B cell (primary cell): ENCODE results near the gene DAB2IP. TPM values are rescaled to one million over a fixed set of nuclear protein-coding genes. Genes with fewer than 3 reads are reported as not detected.

Experiments
- ATAC-seq: fragments of 200-7000 bp; cut with Tn5 transposase; one replicate; pipeline ENCODE4 v1.10.0; 2021; ENCODE audit warnings: low read depth, mild to moderate bottlenecking, moderate number of reproducible peaks, moderate library complexity
- CTCF ChIA-PET: fragments of 350-600 bp; sonication (Branson Sonifier 250); formaldehyde crosslinking; loops from one replicate; lab custom pipeline; 2021; ENCODE audit warnings: antibody characterized with exemption, inconsistent platforms; lab: Charles Lee
- POLR2A ChIA-PET: fragments of 350-600 bp; sonication (Branson Sonifier 250); formaldehyde crosslinking; loops from one replicate; lab custom pipeline; 2021; ENCODE audit warnings: antibody characterized with exemption; lab: Charles Lee
- DNase-seq: peaks from one replicate; pipeline ENCODE4 v3.0.0; 2013
- H2AFZ ChIP-seq: 2 replicates; pipeline ENCODE4 v1.6.1; 2012; ENCODE audit warnings: mild to moderate bottlenecking, low read depth, low read length; ENCODE audit not compliant: insufficient read depth, poor library complexity, severe bottlenecking
- H3K27ac ChIP-seq, 2 donors: 1 replicate in 1 of 2; 2 replicates in 1 of 2; pipeline ENCODE4 v1.5.1; 2012 to 2013; ENCODE audit warnings: low read length in 2 of 2, mild to moderate bottlenecking in 2 of 2, moderate library complexity in 1 of 2
- H3K27me3 ChIP-seq, 4 experiments: fragments of 200-600 bp in 1 of 4; sonication (generic) in 1 of 4; replicated peaks in 1 of 4; 1 replicate in 2 of 4; 2 replicates in 2 of 4; pipeline versions ENCODE4 v1.6.1 to v1.7.0; 2013 to 2016; ENCODE audit warnings: low read length in 3 of 4, mild to moderate bottlenecking in 2 of 4, mixed read lengths in 1 of 4, moderate library complexity in 1 of 4; ENCODE audit not compliant: insufficient read depth in 4 of 4, control insufficient read depth in 3 of 4; ENCODE audit errors: control extremely low read depth in 1 of 4
- H3K36me3 ChIP-seq, 2 experiments: replicated peaks in 1 of 2; 1 replicate in 1 of 2; 2 replicates in 1 of 2; pipeline versions ENCODE4 v1.6.1 to v1.7.1; 2013; ENCODE audit warnings: low read length in 1 of 2; ENCODE audit not compliant: insufficient read depth in 2 of 2, control insufficient read depth in 1 of 2; ENCODE audit errors: control extremely low read depth in 1 of 2, extremely low read depth in 1 of 2
- H3K4me1 ChIP-seq, 2 donors: fragments of 200-600 bp in 1 of 2; sonication (generic) in 1 of 2; 1 replicate in 1 of 2; 2 replicates in 1 of 2; pipeline versions ENCODE4 v1.5.1 to v1.6.1; 2013 to 2017; ENCODE audit warnings: low read length in 2 of 2; ENCODE audit not compliant: control insufficient read depth in 2 of 2, insufficient read depth in 2 of 2
- H3K4me2 ChIP-seq: replicated peaks from 2 replicates; pipeline ENCODE3; 2012; ENCODE audit warnings: mild to moderate bottlenecking, low read depth, low read length; ENCODE audit not compliant: poor library complexity, severe bottlenecking
- H3K4me3 ChIP-seq, 5 experiments: fragments of 200-600 bp in 1 of 5; sonication (generic) in 1 of 5; 1 replicate in 3 of 5; 2 replicates in 2 of 5; pipeline versions ENCODE4 v1.5.1 to v1.7.0; 2011 to 2016; ENCODE audit warnings: low read length in 4 of 5, mild to moderate bottlenecking in 4 of 5, low read depth in 2 of 5, control low read depth in 1 of 5, moderate library complexity in 1 of 5; ENCODE audit not compliant: insufficient read depth in 1 of 5; ENCODE audit errors: control extremely low read depth in 1 of 5, extremely low read depth in 1 of 5
- H3K79me2 ChIP-seq: fragments of 200-600 bp; sonication (generic); one replicate; pipeline ENCODE4 v1.6.0; 2016; ENCODE audit warnings: low read length; ENCODE audit not compliant: control insufficient read depth, insufficient read depth
- H3K9ac ChIP-seq: fragments of 200-600 bp; sonication (generic); 2 replicates; pipeline ENCODE4 v1.6.1; 2017; ENCODE audit warnings: mild to moderate bottlenecking, low read length, moderate library complexity
- H3K9me3 ChIP-seq, 3 donors: one replicate each; pipeline versions ENCODE4 v1.6.1 to v1.7.1; 2013; ENCODE audit warnings: low read length in 2 of 3; ENCODE audit not compliant: control insufficient read depth in 2 of 3, insufficient read depth in 1 of 3; ENCODE audit errors: control extremely low read depth in 1 of 3
- H4K20me1 ChIP-seq: 2 replicates; pipeline ENCODE4 v1.6.0; 2012; ENCODE audit warnings: mild to moderate bottlenecking, low read length; ENCODE audit not compliant: insufficient read depth, control insufficient read depth, poor library complexity, severe bottlenecking
- H3K27ac Mint-ChIP-seq: one replicate; pipeline ENCODE4 v1.8.0; 2021; ENCODE audit warnings: mixed read lengths
- H3K27me3 Mint-ChIP-seq: one replicate; pipeline ENCODE4 v1.8.0; 2021; ENCODE audit warnings: mixed read lengths
- H3K4me1 Mint-ChIP-seq: one replicate; pipeline ENCODE4 v1.8.0; 2021; ENCODE audit warnings: mixed read lengths
- H3K4me3 Mint-ChIP-seq: one replicate; pipeline ENCODE4 v1.8.0; 2021; ENCODE audit warnings: mixed read lengths
- H3K9me3 Mint-ChIP-seq: one replicate; pipeline ENCODE4 v1.8.0; 2022; ENCODE audit warnings: mixed read lengths; ENCODE audit not compliant: insufficient read depth
- EZH2 ChIP-seq: IDR thresholded peaks from 2 replicates; pipeline ENCODE4 v1.6.1; 2012; ENCODE audit warnings: borderline replicate concordance, low read depth, mild to moderate bottlenecking, moderate library complexity, low read length; ENCODE audit not compliant: insufficient read depth, poor library complexity, severe bottlenecking
- WGBS: methylation state at CpG from one replicate; pipeline ENCODE4 v1.1.5; 2013; ENCODE audit warnings: missing lambda C conversion rate; ENCODE audit not compliant: insufficient coverage; 5-methylcytosine and 5-hydroxymethylcytosine counted together
- intact Hi-C: fragments of 100-400 bp; cut with micrococcal nuclease; formaldehyde crosslinking; loops from one replicate; pipeline ENCODE4 v1.10.0; 2022
- polyA plus RNA-seq: library from polyadenylated mRNA; depleted of rRNA; stranded (reverse); fragments of >200 nt; gene quantifications from 2 replicates; pipeline ENCODE4 v1.2.3, GENCODE V29; 2012
- total RNA-seq, 2 donors: library from RNA; stranded (reverse); fragments of 120-200 nt in 1 of 2; gene quantifications; 1 replicate in 1 of 2; 2 replicates in 1 of 2; pipeline versions ENCODE4 v1.2.3 to v1.2.4, GENCODE V29; 2013 to 2022
- TF ChIP-seq, protein P1 (sequence below): fragments of 200-600 bp; IDR thresholded peaks from one replicate; pipeline ENCODE4 v1.8.0; 2022; ENCODE audit warnings: antibody characterized with exemption, mild to moderate bottlenecking

Gene DAB2IP
- total and polyA plus RNA-seq, 2 donors (not counting 1 experiment from before 2014, with no cell fraction given): 1.1 to 3.9 TPM

DNA sequence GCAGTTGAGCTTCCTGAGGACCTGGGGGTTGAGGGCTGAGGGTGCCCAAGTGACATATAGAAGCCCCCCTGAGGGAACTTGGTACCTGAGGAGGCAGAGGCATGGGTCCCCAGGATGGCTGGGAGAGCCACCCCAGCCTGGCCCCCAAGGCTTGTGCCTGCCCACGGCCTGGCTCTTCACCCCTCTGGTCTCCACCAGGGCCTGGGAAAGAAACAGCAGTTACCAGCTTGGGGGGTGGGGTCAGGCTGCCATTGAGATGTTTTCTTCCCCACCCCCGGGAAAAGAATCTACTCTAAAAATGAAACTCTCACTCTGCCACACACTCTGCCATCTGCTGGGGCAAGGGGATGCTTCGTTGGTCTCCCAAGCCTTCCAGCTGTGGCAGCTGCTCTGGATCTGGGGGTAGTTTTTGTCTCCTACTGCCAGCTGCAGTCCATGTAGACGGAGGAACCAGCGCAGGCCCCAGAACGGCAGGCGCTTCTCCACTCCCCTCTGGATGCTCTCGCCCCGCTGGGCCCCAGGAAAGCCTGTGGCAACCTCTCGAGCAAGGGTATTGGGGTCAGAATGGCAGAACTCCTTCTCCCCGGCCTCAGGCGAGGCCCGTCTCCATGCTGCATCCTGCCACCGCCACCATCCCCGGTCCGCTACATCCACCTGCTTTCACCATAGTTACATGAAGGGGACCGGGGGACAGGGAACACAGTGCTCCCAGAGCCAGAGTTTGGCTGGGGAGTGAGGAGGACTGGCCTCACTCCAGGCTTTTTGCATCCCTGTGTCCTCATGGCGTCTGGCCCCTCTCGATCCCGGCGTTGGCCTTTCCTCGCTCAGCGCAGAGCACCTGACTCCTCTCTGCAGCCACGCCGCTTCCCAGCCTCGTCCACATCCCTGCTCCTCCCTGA lies 123.5 kb downstream of the DAB2IP start:
- H3K27ac Mint-ChIP-seq: no peak overlapping the region
- no peak overlapping the region for H3K4me3 Mint-ChIP-seq
- ChIA-PET CTCF (no interaction called here), POLR2A (no interaction called here)
- Histone ChIP-seq H3K79me2 (no peaks in the 10 kb centered on the region), H3K9me3 (peaks cover 0 to 5% (median 0%) of the 10 kb centered on the region in 3 donors), H3K4me3 (no peak overlapping the region), H4K20me1 (no peaks in the 10 kb centered on the region), H3K4me1 (no peaks in the 10 kb centered on the region), H3K9ac (no peak overlapping the region), H3K36me3 (no peaks in the 10 kb centered on the region), H3K4me2 (no peak overlapping the region), H3K27me3 (no peaks in the 10 kb centered on the region), H3K27ac (no peak overlapping the region), H2AFZ (no peak overlapping the region)
- no peak for DNase-seq
- no peaks in the 10 kb centered on the region for H3K27me3 Mint-ChIP-seq
- intact Hi-C loops: no loop called here
- H3K4me1 Mint-ChIP-seq: peaks cover 4% of the 10 kb centered on the region
- WGBS: 84% methylated on average over 19 of the region's 26 CpGs
- TF ChIP-seq EZH2: no peak
- TF ChIP-seq, protein P1, sequence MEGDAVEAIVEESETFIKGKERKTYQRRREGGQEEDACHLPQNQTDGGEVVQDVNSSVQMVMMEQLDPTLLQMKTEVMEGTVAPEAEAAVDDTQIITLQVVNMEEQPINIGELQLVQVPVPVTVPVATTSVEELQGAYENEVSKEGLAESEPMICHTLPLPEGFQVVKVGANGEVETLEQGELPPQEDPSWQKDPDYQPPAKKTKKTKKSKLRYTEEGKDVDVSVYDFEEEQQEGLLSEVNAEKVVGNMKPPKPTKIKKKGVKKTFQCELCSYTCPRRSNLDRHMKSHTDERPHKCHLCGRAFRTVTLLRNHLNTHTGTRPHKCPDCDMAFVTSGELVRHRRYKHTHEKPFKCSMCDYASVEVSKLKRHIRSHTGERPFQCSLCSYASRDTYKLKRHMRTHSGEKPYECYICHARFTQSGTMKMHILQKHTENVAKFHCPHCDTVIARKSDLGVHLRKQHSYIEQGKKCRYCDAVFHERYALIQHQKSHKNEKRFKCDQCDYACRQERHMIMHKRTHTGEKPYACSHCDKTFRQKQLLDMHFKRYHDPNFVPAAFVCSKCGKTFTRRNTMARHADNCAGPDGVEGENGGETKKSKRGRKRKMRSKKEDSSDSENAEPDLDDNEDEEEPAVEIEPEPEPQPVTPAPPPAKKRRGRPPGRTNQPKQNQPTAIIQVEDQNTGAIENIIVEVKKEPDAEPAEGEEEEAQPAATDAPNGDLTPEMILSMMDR: no peak
- no peak for ATAC-seq
- H3K9me3 Mint-ChIP-seq: no peaks in the 10 kb centered on the region
